GM12801 (cell line): ENCODE data around the gene RIN1.

Experiments
- TF ChIP-seq, protein P1 (sequence below): IDR thresholded peaks from one replicate; pipeline ENCODE4 v1.5.1; 2011; ENCODE audit warnings: control low read depth; ENCODE audit not compliant: insufficient read length; ENCODE audit errors: extremely low read depth

Gene RIN1

GRCh38 chr11:66314561-66315497, 21.4 kb downstream of the RIN1 start:
- TF ChIP-seq, protein P1, sequence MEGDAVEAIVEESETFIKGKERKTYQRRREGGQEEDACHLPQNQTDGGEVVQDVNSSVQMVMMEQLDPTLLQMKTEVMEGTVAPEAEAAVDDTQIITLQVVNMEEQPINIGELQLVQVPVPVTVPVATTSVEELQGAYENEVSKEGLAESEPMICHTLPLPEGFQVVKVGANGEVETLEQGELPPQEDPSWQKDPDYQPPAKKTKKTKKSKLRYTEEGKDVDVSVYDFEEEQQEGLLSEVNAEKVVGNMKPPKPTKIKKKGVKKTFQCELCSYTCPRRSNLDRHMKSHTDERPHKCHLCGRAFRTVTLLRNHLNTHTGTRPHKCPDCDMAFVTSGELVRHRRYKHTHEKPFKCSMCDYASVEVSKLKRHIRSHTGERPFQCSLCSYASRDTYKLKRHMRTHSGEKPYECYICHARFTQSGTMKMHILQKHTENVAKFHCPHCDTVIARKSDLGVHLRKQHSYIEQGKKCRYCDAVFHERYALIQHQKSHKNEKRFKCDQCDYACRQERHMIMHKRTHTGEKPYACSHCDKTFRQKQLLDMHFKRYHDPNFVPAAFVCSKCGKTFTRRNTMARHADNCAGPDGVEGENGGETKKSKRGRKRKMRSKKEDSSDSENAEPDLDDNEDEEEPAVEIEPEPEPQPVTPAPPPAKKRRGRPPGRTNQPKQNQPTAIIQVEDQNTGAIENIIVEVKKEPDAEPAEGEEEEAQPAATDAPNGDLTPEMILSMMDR = no peak

DNA sequence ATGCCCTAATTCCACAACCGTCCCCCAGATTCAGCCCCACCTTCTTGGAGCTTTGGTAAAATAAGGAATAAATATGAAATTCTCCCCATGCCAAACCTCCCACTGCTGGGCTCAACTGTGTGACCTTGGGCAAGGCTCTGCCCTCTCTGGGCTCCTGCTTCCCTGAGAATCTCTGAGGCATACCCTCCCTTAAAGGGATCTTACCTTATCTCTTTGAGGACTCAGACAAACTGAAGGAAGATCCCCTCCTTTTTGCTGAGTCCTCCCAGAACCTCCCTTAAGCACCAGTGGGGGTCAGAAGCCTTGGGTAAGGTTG, 22.1 kb downstream of the RIN1 start:
- TF ChIP-seq, protein P1 = no peak

DNA sequence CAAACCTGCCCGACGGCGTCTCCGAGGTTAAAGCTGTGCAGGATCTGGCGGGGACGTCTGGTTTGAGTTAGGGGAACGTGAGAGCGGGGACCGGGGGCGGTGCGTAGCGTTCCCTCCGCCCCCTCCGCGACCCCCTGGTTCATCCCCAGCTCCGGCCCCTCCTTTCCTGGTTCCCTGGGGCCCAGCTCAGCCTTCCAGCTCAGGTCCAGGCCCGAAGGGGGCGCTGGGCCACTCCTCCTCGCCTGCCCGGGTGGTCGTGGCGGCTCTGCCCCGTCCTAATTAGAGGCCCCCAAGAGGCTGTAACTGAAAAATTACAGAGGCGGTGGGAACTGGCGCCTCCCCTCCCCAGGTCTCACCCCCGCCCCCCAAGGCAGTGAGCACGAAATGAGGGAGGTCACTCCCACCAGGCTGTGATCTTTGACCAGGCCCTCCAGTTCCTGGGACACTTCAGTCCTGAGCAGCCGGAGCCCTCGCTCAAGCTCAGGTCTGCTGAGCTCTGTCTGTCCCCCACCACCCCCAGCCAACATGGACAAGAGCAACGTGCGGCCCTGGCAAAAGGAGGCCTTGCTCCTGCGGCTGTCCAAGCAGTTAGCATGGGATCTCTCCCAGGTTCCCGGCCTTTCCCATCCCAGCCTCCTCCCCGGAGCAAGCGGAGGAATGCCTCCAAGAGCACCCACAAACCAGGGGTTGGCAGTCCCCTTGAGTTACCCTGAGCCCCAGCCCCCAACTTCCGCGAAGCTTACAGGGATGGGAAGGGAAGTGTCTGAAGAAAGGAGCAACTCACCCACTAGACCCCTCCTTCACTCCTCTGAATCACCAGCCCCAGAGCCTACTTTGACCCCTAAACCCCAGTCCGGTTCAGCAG, 22.7 kb downstream of the RIN1 start:
- TF ChIP-seq, protein P1 = no peak

DNA sequence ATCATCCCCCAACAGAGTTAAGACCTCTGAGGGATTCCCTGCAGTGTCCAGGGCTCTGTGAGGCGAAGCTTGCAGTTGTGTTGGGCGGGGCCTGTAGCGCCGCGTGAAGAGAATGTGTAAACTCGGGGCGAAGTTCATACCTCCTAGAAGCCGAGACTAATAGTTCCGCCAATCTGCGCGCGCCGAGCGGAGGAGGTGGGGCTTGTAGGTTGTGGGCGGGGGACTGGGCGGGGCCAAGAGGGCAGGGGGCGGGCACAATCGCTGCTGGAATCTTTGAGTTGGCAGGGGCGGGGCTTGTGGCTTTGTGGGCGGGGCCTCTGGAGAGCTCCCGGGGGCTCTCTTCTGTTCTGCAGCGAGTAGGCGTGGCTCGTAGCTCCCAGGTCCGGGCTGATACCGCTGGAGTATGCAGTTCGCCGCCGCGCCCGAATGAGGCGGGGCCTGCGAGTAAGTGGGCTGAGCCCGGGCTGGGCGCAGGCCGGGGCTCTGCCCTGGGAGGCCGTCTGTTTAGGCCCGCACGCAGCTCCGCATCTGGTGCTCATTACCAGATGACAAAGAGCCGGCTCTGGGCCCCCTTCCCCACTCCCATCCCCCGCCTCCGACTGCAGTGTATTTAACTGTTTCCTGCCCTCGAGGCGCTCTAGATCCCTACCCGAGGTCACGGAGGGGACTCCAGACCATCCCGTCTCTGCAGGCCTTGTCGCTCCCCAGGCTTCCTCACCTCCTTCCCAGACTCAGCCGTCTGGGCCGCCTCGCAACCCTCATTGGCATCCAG, 23.5 kb downstream of the RIN1 start:
- TF ChIP-seq, protein P1 = no peak

- TF ChIP-seq, protein P1 = no peak
These were observed 24.2 kb downstream of the RIN1 start for GRCh38 chr11:66311965-66312548.

GRCh38 chr11:66311470-66311964, 24.7 kb downstream of the RIN1 start:
- TF ChIP-seq, protein P1 = peak; percentile 75

DNA sequence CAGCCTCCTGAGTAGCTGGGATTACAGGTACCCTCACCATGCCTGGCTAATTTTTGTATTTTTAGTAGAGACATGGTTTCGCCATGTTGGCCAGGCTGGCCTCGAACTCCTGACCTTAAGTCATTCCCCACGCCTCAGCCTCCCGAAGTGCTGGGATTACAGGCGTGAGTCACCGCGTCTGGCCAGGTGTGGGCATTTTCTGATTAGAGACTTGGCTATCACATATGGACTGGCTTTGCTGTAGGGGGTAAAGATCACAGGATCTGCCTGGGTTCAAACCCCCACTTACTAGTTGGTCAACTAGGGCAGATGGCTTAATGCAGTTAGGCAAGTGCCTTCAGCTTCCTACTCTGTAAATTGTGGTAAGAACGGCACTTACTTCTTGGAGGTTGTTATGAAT, 25.9 kb downstream of the RIN1 start:
- TF ChIP-seq, protein P1 = no peak
